Measurements from ENCODE around the gene CACNA2D1. TPM values are rescaled to one million over a fixed set of nuclear protein-coding genes. Genes with fewer than 3 reads are reported as not detected.
A peak's percentile ranks its signal among the peaks of the same experiment; 100 is the strongest.

Gene CACNA2D1
- polyA plus RNA-seq, 2 of the 4 experiments (the other 2 are of a cell fraction) = 18.0 to 32.9 TPM

GRCh38 chr7:81908220-81908619 lies 535.4 kb downstream of the CACNA2D1 start:
- POLR2A ChIA-PET = no interaction called here
- WGBS (ENCODE audit: missing lambda C conversion rate) = 2% methylated on average over 2 of the region's 2 CpGs

GRCh38 chr7:81903115-81903514 lies 540.5 kb downstream of the CACNA2D1 start:
- no peaks in the 10 kb centered on the region for H3K9me3 ChIP-seq
- peaks cover 6% of the 10 kb centered on the region; the same call in 2 of the 3 replicates for H3K4me1 ChIP-seq
- H3K27ac ChIP-seq = no peak overlapping the region
- FAIRE-seq = no peak
- H3K4me2 ChIP-seq = no peak overlapping the region
- CTCF ChIA-PET = no interaction called here
- 89% methylated on average over 2 of the region's 2 CpGs for WGBS (ENCODE audit: missing lambda C conversion rate)
- no peak for ATAC-seq
- no peak for TF ChIP-seq CHD2 (IDR thresholded peaks at IDR 0.05; ENCODE audit: low read length, partially characterized antibody)
- no peak for TF ChIP-seq EHF (CRISPR knock-in tag; IDR thresholded peaks at IDR 0.05)
- no peak for TF ChIP-seq ESRRA (IDR thresholded peaks at IDR 0.05; ENCODE audit: borderline replicate concordance, low read length)
- no peak for TF ChIP-seq RARB (CRISPR knock-in tag; IDR thresholded peaks at IDR 0.05)
- no peak for TF ChIP-seq POLR2A (IDR thresholded peaks at IDR 0.05; ENCODE audit: low read length)
- no peak for TF ChIP-seq CBX8 (IDR thresholded peaks at IDR 0.05)
- TF ChIP-seq NPAS2 (CRISPR knock-in tag; IDR thresholded peaks at IDR 0.05; ENCODE audit: borderline replicate concordance) = no peak
- TF ChIP-seq REST (IDR thresholded peaks at IDR 0.05) = no peak
- no peak for TF ChIP-seq RNF2 (IDR thresholded peaks at IDR 0.05; ENCODE audit: borderline replicate concordance, low read depth)
- no peak for DNase-seq (ENCODE audit: low read depth in 1 of 2, low spot score in 1 of 2)
- POLR2A ChIA-PET = no interaction called here
- H3K4me3 ChIP-seq = no peak overlapping the region

More at GRCh38 chr7:81908220-81908619, 535.4 kb downstream of the CACNA2D1 start:
- ATAC-seq (no peak; a peak in 2 of 6 replicates), DNase-seq (ENCODE audit: low read depth in 1 of 2, low spot score in 1 of 2) (peak in 1 of 2 experiments; percentile 26), FAIRE-seq (no peak)
- H3K4me3 ChIP-seq = no peak overlapping the region
- TF ChIP-seq E2F6 (IDR thresholded peaks at IDR 0.05; ENCODE audit: borderline replicate concordance, low read depth) = no peak
- TF ChIP-seq ZNF302 (CRISPR knock-in tag; IDR thresholded peaks at IDR 0.05) = no peak
- no peak for TF ChIP-seq EP300 (IDR thresholded peaks at IDR 0.05)
- TF ChIP-seq NPAS2 (CRISPR knock-in tag; IDR thresholded peaks at IDR 0.05; ENCODE audit: borderline replicate concordance) = no peak
- TF ChIP-seq KDM5A (IDR thresholded peaks at IDR 0.05) = no peak
- no peak for TF ChIP-seq MYC (IDR thresholded peaks at IDR 0.05; ENCODE audit: borderline replicate concordance, low read length)
- TF ChIP-seq PHF8 (IDR thresholded peaks at IDR 0.05; ENCODE audit: borderline replicate concordance, low read depth) = no peak
- peak; percentile 42 for TF ChIP-seq JUNB (IDR thresholded peaks at IDR 0.05)
- no peak for TF ChIP-seq HEYL (CRISPR knock-in tag; IDR thresholded peaks at IDR 0.05)
- no peak for TF ChIP-seq EHMT2 (IDR thresholded peaks at IDR 0.05; ENCODE audit: low read depth)
- no peak for TF ChIP-seq ESRRA (IDR thresholded peaks at IDR 0.05; ENCODE audit: borderline replicate concordance, low read length)
- TF ChIP-seq RCOR1 (IDR thresholded peaks at IDR 0.05; ENCODE audit: low read depth, low read length) = no peak
- no peak for TF ChIP-seq RFX5 (IDR thresholded peaks at IDR 0.05)
- no peak for TF ChIP-seq TFCP2L1 (CRISPR knock-in tag; IDR thresholded peaks at IDR 0.05)
- no peak for TF ChIP-seq RAD21 (conservative IDR thresholded peaks at IDR 0.05 in 1 of 2, IDR thresholded peaks at IDR 0.05 in 1 of 2)
- TF ChIP-seq TP53 (CRISPR knock-in tag; IDR thresholded peaks at IDR 0.05) = no peak
- no peak for TF ChIP-seq FOSL2 (IDR thresholded peaks at IDR 0.05)
- TF ChIP-seq FOSL2 (CRISPR knock-in tag; IDR thresholded peaks at IDR 0.05) = peak; percentile 76
- H3K27ac ChIP-seq = 0 out of 6 replicates have a peak overlapping the region, but pooled peaks of 1 of the 2 experiments have one; percentile 30
- CTCF ChIA-PET = no interaction called here
- H3K4me2 ChIP-seq = peak overlapping the region; percentile 57
- peaks cover 5% of the 10 kb centered on the region; the same call in 1 of the 3 replicates for H3K9me3 ChIP-seq
- peaks cover 14% of the 10 kb centered on the region; the same call in 2 of the 3 replicates for H3K4me1 ChIP-seq
